Peyer's patch (tissue), 4 donors: Measurements from ENCODE around the gene FRMPD2. TPM values are rescaled to one million over a fixed set of nuclear protein-coding genes. Genes with fewer than 3 reads are reported as not detected.

Experiments used
- DNase-seq, 3 donors: peaks; one replicate each; pipeline ENCODE4 v3.0.0-alpha.2; 2017 to 2019
- H3K27ac ChIP-seq, 4 donors: fragments of 200-600 bp; sonication (generic); one replicate each; pipeline ENCODE4 v1.5.1; 2016 to 2019
- H3K27me3 ChIP-seq, 2 donors: fragments of 200-600 bp; sonication (generic); one replicate each; pipeline ENCODE4 v1.5.1; 2019
- H3K36me3 ChIP-seq, 3 donors: fragments of 200-600 bp; sonication (generic); one replicate each; pipeline ENCODE4 v1.5.1; 2016 to 2019
- H3K4me1 ChIP-seq, 4 donors: fragments of 200-600 bp; sonication (generic); one replicate each; pipeline ENCODE4 v1.5.1; 2016 to 2019
- H3K4me3 ChIP-seq, 4 donors: fragments of 200-600 bp; sonication (generic); 1 replicate in 3 of 4; 2 replicates in 1 of 4; pipeline ENCODE4 v1.5.1; 2016 to 2019; ENCODE audit warnings: mild to moderate bottlenecking in 1 of 4
- H3K9me3 ChIP-seq, 4 donors: fragments of 200-600 bp; sonication (generic); one replicate each; pipeline ENCODE4 v1.5.1; 2016 to 2019; ENCODE audit warnings: mild to moderate bottlenecking in 1 of 4
- POLR2A ChIP-seq, 2 donors: fragments of 450-650 bp; IDR thresholded peaks; one replicate each; pipeline ENCODE4 v1.5.1; 2017; ENCODE audit warnings: antibody characterized with exemption in 2 of 2, mild to moderate bottlenecking in 2 of 2, moderate library complexity in 2 of 2
- total RNA-seq, 4 donors: library from RNA; depleted of rRNA; stranded (reverse); fragments of >200 nt; gene quantifications; one replicate each; pipeline ENCODE4 v1.1.0, GENCODE V29; 2016
- TF ChIP-seq, protein P1 (sequence below), 6 experiments: fragments of 450-650 bp in 4 of 6; fragments of 200-600 bp in 2 of 6; sonication (generic) in 1 of 6; IDR thresholded peaks; one replicate each; pipeline ENCODE4 v1.5.1; 2017 to 2019; ENCODE audit warnings: antibody characterized with exemption in 6 of 6, mild to moderate bottlenecking in 3 of 6, moderate library complexity in 1 of 6

Gene FRMPD2
- total RNA-seq, 4 donors from 2014 or later: not detected

- H3K36me3 ChIP-seq: no peaks in the 10 kb centered on the region
- H3K9me3 ChIP-seq: no peaks in the 10 kb centered on the region
- no peak overlapping the region for H3K27ac ChIP-seq
- TF ChIP-seq, protein P1, sequence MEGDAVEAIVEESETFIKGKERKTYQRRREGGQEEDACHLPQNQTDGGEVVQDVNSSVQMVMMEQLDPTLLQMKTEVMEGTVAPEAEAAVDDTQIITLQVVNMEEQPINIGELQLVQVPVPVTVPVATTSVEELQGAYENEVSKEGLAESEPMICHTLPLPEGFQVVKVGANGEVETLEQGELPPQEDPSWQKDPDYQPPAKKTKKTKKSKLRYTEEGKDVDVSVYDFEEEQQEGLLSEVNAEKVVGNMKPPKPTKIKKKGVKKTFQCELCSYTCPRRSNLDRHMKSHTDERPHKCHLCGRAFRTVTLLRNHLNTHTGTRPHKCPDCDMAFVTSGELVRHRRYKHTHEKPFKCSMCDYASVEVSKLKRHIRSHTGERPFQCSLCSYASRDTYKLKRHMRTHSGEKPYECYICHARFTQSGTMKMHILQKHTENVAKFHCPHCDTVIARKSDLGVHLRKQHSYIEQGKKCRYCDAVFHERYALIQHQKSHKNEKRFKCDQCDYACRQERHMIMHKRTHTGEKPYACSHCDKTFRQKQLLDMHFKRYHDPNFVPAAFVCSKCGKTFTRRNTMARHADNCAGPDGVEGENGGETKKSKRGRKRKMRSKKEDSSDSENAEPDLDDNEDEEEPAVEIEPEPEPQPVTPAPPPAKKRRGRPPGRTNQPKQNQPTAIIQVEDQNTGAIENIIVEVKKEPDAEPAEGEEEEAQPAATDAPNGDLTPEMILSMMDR (IDR thresholded peaks at IDR 0.05): no peak
- no peak for TF ChIP-seq POLR2A (IDR thresholded peaks at IDR 0.05)
- no peak for DNase-seq
- no peak overlapping the region for H3K4me3 ChIP-seq
- H3K4me1 ChIP-seq: peaks cover 0 to 5% (median 0%) of the 10 kb centered on the region in 4 donors
- H3K27me3 ChIP-seq: no peaks in the 10 kb centered on the region
These were observed 74.7 kb downstream of the FRMPD2 start for GRCh38 chr10:48199580-48200377.

DNA sequence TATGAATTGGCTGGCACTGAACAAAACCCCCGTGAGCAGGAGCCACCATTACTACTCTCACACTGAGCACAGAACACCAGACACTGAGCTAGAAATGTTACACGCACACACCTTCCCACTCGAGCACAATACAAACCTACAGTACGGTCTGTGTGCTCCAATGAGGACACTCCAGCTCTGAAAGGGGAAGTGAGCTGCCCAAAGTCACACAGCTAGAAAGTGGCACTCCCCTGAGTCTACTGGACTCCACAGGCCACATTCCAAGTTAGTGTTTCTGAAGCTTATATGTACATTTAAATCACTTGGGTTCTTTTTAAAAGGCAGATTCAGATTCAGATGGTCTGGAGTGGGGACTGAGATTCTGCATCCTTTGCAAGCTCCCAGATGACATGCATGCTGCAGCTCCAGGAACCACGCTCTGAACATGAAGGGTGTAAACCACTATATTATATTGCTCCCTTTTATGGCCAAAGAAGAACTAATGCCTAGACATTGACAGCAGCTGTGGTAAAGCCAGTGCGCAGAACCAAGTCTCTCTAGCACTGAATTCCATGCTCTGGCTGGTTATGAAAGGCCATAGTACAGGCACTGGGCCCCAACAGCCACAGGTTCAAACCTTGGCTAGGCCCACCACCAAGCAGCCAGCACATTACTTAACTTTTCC, 77.1 kb downstream of the FRMPD2 start:
- no peak overlapping the region for H3K4me3 ChIP-seq
- H3K4me1 ChIP-seq: peaks cover 0 to 11% (median 0%) of the 10 kb centered on the region in 4 donors
- no peak for DNase-seq
- no peak overlapping the region for H3K27ac ChIP-seq
- no peak for TF ChIP-seq POLR2A (IDR thresholded peaks at IDR 0.05)
- TF ChIP-seq, protein P1 (IDR thresholded peaks at IDR 0.05): no peak
- no peaks in the 10 kb centered on the region for H3K27me3 ChIP-seq
- no peaks in the 10 kb centered on the region for H3K36me3 ChIP-seq
- no peaks in the 10 kb centered on the region for H3K9me3 ChIP-seq

- Histone ChIP-seq H3K4me1 (peaks cover 0 to 11% (median 0%) of the 10 kb centered on the region in 4 donors), H3K27me3 (no peaks in the 10 kb centered on the region), H3K4me3 (no peak overlapping the region), H3K27ac (no peak overlapping the region), H3K9me3 (no peaks in the 10 kb centered on the region), H3K36me3 (no peaks in the 10 kb centered on the region)
- TF ChIP-seq, protein P1 (IDR thresholded peaks at IDR 0.05): no peak
- TF ChIP-seq POLR2A (IDR thresholded peaks at IDR 0.05): no peak
- no peak for DNase-seq
These were observed 78.7 kb downstream of the FRMPD2 start for GRCh38 chr10:48195803-48196202.

DNA sequence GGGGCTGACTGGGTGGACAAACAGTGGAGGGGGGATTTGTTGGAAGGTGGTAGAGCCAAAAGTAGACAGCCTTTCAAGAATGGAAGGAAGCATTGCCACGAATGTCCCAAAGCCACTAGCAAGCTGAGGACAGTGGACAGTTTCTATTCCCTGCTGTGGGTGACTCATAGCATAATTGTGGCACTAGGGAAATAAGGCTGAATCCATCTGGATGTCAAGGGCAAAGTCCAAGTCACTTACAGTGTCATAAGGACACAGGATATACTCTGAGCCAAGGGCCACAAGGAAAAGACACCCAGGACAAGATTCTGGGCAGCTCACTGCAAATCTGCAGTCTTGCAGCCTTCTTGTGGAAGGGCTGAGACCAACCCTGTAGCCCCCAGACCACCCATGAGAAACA, 79.7 kb downstream of the FRMPD2 start:
- DNase-seq: peak in 1 of 3 donors; percentile 74
- Histone ChIP-seq H3K9me3 (no peaks in the 10 kb centered on the region), H3K4me3 (no peak overlapping the region), H3K27ac (peak overlapping the region in 3 of 4 donors; percentile 27 to 70 (median 67)), H3K27me3 (no peaks in the 10 kb centered on the region), H3K4me1 (peaks cover 0 to 11% (median 0%) of the 10 kb centered on the region in 4 donors), H3K36me3 (no peaks in the 10 kb centered on the region)
- no peak for TF ChIP-seq POLR2A (IDR thresholded peaks at IDR 0.05)
- TF ChIP-seq, protein P1 (IDR thresholded peaks at IDR 0.05): no peak

DNA sequence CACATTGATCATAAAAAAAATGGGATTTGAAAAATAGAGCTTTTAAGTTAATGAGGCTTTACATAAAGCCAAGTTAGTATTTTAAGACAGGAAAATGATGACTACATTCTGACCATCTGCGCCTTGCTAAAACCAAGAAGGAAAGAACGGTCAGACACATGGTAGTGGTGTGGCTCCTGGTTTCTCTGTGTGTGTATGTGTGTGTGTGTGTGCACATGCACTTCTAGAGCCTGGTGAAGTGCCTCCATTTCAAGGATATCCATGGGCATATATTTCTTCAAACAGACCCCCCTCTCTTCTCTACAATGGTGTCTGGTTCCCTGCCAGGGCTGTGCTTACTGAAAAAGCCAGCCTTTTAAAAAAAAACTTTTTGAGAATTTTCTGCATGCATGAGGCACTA, 80.9 kb downstream of the FRMPD2 start:
- DNase-seq: no peak
- no peak overlapping the region for H3K4me3 ChIP-seq
- no peak overlapping the region for H3K27ac ChIP-seq
- peaks cover 0 to 11% (median 0%) of the 10 kb centered on the region in 4 donors for H3K4me1 ChIP-seq
- H3K36me3 ChIP-seq: no peaks in the 10 kb centered on the region
- H3K9me3 ChIP-seq: no peaks in the 10 kb centered on the region
- TF ChIP-seq, protein P1 (IDR thresholded peaks at IDR 0.05): no peak
- no peaks in the 10 kb centered on the region for H3K27me3 ChIP-seq
